ENCODE measurements around the gene PFN3. TPM values are rescaled to one million over a fixed set of nuclear protein-coding genes. Genes with fewer than 3 reads are reported as not detected.
A peak's percentile ranks its signal among the peaks of the same experiment; 100 is the strongest.

PFN3 gene
- total and polyA plus RNA-seq, 2 donors: not detected

DNA sequence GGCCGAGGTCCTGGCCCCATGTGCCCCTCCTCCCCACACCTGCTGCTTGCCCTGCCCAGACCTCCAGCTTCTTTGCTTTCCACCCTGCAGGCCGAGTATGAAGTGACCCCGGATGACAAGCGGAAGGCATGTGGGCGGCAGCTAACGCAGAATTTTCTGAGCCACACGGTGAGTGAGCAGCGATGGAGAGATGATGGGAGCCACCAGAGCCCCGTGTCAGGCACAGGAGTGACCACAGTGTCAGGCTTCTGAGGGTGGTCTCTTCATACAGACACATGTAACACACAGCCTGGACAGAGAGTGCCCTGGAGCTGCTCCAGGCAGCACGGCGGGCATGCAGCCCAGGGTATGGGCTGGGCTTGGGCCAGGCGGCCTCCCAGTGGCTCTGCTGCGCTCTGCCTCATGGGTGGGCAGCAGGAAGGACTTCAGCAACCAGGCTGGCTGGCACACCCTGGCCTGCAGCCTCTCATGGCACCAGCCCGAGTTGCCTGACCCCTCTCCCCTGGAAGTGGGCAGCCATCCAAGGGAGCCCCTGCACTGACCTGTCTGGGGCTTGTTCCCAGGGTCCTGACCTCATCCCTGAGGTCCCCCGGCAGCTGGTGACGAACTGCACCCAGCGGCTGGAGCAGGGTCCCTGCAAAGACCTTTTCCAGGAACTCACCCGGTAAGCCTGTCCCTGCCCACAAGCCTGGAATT is 31.8 kb upstream of the PFN3 start:
- H3K4me3 ChIP-seq (ENCODE audit: low read depth, low read length): no peak overlapping the region
- peaks cover 3% of the 10 kb centered on the region for H3K36me3 ChIP-seq (ENCODE audit: insufficient read depth)
- no peak for DNase-seq (ENCODE audit: extremely low spot score)
- 86% methylated on average over 18 of the region's 18 CpGs for WGBS
- peaks cover 2% of the 10 kb centered on the region for H3K4me1 ChIP-seq (ENCODE audit: insufficient read depth)
- no peak overlapping the region for H3K27ac ChIP-seq (ENCODE audit: low read depth)

DNA sequence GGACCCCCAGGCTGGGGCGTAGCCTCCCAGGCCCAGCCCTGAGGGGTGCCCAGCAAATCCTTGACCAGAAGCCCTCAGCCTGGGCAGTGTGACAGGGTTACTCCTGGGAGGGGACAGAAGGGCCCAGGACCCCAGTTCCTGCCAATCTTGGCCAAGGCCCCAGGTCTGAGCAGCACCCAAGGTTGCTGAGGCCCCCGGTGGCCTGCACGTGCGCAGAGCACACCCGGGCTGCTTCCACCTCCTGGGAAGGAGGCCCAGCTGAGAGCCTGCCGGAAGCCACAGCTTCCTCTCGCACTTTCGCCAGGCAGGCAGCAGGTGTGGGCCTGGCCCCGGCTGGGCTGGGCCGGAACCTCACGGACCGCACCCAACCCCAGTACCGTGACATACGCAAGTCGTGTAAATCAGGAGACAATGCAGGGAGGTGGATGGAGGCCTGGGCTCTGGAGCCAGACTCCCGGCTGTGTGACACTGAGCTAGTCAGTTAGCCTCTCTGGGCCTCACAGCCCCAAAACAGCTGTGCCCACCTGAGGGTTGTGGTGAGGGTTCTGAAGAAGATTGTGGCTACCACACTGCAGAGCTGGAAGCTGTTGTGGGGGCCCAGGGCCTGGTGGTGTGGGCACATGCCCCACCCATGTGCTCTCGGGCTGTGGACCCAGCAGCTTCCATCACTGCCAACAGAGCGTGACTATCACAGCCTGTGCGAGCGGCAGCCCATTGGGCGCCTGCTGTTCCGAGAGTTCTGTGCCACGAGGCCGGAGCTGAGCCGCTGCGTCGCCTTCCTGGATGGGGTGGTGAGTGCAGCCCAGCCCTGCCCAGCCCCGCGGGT is 31.1 kb upstream of the PFN3 start:
- Histone ChIP-seq H3K27ac (ENCODE audit: low read depth) (no peak overlapping the region), H3K36me3 (ENCODE audit: insufficient read depth) (peaks cover 3% of the 10 kb centered on the region), H3K4me1 (ENCODE audit: insufficient read depth) (peaks cover 2% of the 10 kb centered on the region), H3K4me3 (ENCODE audit: low read depth, low read length) (no peak overlapping the region)
- DNase-seq (ENCODE audit: extremely low spot score): no peak
- WGBS: 87% methylated on average over 29 of the region's 29 CpGs

DNA sequence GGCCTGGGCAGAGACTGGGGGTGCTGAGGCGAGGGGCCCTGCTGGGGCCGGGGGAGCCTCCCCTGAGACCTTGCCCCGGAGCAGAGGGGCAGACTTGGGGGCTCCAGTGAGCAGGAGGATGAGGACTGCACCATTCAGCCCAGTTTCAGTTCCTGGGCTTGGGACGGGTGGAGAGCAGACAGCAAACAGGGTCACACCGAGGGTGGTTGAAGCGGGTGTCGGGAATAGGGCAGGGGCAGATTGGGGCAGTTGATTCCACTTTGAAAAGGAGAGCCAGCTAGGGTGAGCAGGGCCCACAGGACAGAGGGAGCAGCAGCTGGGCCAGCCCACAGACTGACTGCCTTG is 30.5 kb upstream of the PFN3 start:
- H3K27ac ChIP-seq (ENCODE audit: low read depth): no peak overlapping the region
- no peak for DNase-seq (ENCODE audit: extremely low spot score)
- WGBS: 87% methylated on average over 7 of the region's 7 CpGs
- H3K36me3 ChIP-seq (ENCODE audit: insufficient read depth): peaks cover 3% of the 10 kb centered on the region
- H3K4me3 ChIP-seq (ENCODE audit: low read depth, low read length): no peak overlapping the region
- peaks cover 2% of the 10 kb centered on the region for H3K4me1 ChIP-seq (ENCODE audit: insufficient read depth)

- peaks cover 3% of the 10 kb centered on the region for H3K36me3 ChIP-seq (ENCODE audit: insufficient read depth)
- H3K4me1 ChIP-seq (ENCODE audit: insufficient read depth): peaks cover 2% of the 10 kb centered on the region
- DNase-seq (ENCODE audit: extremely low spot score): no peak
- no peak overlapping the region for H3K27ac ChIP-seq (ENCODE audit: low read depth)
- H3K4me3 ChIP-seq (ENCODE audit: low read depth, low read length): no peak overlapping the region
- 85% methylated on average over 26 of the region's 26 CpGs for WGBS
These were observed 29.9 kb upstream of the PFN3 start for GRCh38 chr5:177430140-177430951.

- Histone ChIP-seq H3K4me1 (ENCODE audit: insufficient read depth) (peaks cover 2% of the 10 kb centered on the region), H3K4me3 (ENCODE audit: low read depth, low read length) (no peak overlapping the region), H3K27ac (ENCODE audit: low read depth) (no peak overlapping the region), H3K36me3 (ENCODE audit: insufficient read depth) (peaks cover 3% of the 10 kb centered on the region)
- no peak for DNase-seq (ENCODE audit: extremely low spot score)
- 86% methylated on average over 6 of the region's 6 CpGs for WGBS
These were observed 29.0 kb upstream of the PFN3 start for GRCh38 chr5:177429248-177430040.

DNA sequence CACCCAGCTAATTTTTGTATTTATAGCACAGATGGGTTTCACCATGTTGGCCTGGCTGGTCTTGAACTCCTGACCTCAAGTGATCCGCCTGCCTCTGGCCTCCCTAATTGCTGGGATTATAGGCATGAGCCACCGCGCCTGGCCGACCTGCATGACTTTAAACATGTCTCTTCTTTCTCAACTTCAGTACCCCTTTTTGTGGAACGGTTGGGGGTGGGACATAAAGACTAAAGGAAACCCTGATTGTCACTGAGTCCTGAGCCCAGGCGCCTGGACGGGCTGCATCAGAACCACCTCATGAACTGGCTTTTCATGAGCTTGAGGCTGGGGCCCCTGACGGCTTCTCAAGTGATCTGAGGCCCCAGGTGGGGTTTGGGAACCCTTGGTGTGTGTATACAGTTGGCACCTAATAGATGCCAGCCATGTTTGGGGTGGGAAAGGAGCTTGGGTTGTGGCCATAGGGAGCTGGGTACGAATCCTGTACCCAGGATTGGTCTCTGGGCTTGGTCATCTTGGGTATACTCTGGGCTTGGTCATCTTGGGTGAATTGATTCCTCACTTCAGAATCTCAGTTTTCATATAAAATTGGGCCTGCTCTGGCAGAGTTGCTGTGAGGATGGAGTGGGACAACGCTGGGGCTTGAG is 28.2 kb upstream of the PFN3 start:
- peaks cover 3% of the 10 kb centered on the region for H3K36me3 ChIP-seq (ENCODE audit: insufficient read depth)
- no peak overlapping the region for H3K27ac ChIP-seq (ENCODE audit: low read depth)
- H3K4me1 ChIP-seq (ENCODE audit: insufficient read depth): peaks cover 2% of the 10 kb centered on the region
- no peak for DNase-seq (ENCODE audit: extremely low spot score)
- H3K4me3 ChIP-seq (ENCODE audit: low read depth, low read length): no peak overlapping the region
- 82% methylated on average over 10 of the region's 10 CpGs for WGBS

DNA sequence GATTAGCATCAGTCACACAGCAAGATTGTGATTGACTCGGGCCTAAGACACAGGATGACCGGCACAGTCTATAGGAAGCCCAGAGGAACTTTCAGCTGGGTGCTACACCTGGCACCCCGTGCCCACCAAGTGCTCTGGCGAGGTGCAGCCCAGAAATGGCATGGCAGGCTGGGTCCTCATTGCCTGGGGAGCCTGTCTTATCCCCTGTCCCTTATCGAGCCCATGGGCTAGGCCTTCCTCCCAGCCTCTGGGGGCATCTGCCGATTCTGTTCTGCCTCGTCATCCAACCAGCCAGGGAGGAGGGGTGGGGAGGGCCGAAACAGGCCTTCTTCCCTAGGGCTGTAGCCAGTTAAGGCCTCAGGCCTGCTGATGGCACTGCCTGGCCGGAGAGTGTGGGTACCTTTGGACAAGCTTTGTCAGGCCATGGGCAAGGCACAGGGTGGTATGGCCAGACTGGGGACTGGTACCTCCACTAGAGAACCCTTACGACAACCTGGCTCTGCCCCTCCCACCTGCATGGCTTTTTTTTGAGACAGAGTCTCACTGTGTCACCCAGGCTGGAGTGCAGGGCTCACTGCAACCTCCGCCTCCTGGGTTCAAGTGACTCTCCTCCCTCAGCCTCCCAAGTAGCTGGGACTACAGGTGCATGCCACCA is 27.6 kb upstream of the PFN3 start:
- Histone ChIP-seq H3K4me1 (ENCODE audit: insufficient read depth) (peaks cover 2% of the 10 kb centered on the region), H3K27ac (ENCODE audit: low read depth) (no peak overlapping the region), H3K36me3 (ENCODE audit: insufficient read depth) (peaks cover 1% of the 10 kb centered on the region), H3K4me3 (ENCODE audit: low read depth, low read length) (peak overlapping the region; percentile 2)
- WGBS: 75% methylated on average over 11 of the region's 11 CpGs
- no peak for DNase-seq (ENCODE audit: extremely low spot score)

DNA sequence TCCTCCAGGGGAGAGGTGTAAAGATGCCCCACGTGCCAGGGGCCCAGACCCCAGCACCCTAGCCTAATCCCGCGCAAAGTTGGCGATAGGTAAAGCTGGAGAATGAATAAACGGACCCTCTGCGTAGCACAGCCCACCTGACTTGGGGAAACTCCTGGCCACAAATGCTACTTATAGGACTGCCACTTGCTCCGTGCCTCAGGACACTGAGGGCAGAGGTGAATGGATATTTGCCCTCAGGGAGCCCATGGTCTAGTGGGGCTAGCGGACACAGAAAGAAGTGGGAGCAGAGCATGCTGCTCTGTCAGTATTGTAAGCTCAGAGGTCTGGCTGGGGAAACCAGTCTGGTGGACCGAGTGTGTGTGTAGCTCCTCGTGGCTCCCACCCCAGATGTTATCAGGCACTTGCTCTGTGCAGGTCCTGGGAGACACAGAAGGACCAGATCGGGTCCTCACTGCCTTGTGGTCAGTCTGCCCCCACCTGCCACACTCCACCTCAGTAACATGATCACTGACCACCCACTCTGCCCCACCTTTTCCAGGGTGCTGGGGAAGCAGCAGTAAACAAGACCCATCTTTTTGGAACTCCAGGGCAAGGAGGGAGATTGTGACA is 26.9 kb upstream of the PFN3 start:
- 13% methylated on average over 11 of the region's 11 CpGs for WGBS
- no peak overlapping the region for H3K27ac ChIP-seq (ENCODE audit: low read depth)
- H3K4me1 ChIP-seq (ENCODE audit: insufficient read depth): peaks cover 2% of the 10 kb centered on the region
- DNase-seq (ENCODE audit: extremely low spot score): no peak
- H3K4me3 ChIP-seq (ENCODE audit: low read depth, low read length): peak overlapping the region; percentile 69
- no peaks in the 10 kb centered on the region for H3K36me3 ChIP-seq (ENCODE audit: insufficient read depth)

DNA sequence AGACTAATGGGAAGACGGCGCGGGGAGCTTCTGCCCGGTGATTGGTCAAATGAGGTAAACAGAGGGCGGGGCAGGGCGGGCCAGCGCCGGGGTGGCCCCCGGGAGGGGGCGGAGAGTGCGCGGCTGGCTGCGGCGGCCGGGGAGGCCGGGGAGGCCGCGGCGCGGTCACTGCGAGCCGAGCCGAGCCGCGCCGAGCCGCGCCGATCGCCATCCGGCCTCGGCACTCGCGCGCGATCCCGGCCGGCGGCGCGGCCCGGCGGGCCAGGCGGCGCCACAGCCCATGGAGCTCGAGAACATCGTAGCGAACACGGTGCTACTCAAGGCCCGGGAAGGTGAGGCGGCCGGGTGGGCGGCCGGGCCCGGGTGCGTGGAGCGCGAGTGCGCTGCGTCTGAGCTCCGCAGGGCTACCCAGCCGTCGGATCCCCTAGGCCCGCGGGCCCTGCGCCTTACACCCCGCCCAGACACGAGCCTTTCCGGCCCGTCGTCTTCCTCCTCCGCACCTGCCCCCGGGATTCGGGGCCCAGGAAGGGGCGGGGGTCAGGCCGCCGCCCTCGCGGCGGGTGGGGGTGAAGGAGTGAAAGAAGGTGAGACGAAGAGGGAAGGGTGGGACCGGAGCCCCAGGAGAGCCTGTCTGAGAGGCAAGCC is 26.2 kb upstream of the PFN3 start, which contains the start of gene GRK6:
TSS of gene GRK6 (plus strand) at position 111 of the 645 bp plus-strand sequence. CDS start at position 281, 170 bp downstream.
- H3K4me3 ChIP-seq (ENCODE audit: low read depth, low read length): peak within 1 kb of the TSS; percentile 69
- no peaks in the 10 kb centered on the region for H3K36me3 ChIP-seq (ENCODE audit: insufficient read depth)
- WGBS: under 1% methylated on average over 82 of the region's 82 CpGs
- H3K27ac ChIP-seq (ENCODE audit: low read depth): peak within 1 kb of the TSS; percentile 96
- DNase-seq (ENCODE audit: extremely low spot score): no peak
- H3K4me1 ChIP-seq (ENCODE audit: insufficient read depth): peaks cover 2% of the 10 kb centered on the region

GRCh38 chr5:177425801-177426565 is 25.5 kb upstream of the PFN3 start:
- WGBS: under 1% methylated on average over 52 of the region's 52 CpGs
- Histone ChIP-seq H3K4me3 (ENCODE audit: low read depth, low read length) (peak overlapping the region; percentile 38), H3K27ac (ENCODE audit: low read depth) (peak overlapping the region; percentile 96), H3K4me1 (ENCODE audit: insufficient read depth) (no peaks in the 10 kb centered on the region), H3K36me3 (ENCODE audit: insufficient read depth) (no peaks in the 10 kb centered on the region)
- DNase-seq (ENCODE audit: extremely low spot score): peak; percentile 100

- Histone ChIP-seq H3K27ac (ENCODE audit: low read depth) (peak overlapping the region; percentile 80), H3K4me1 (ENCODE audit: insufficient read depth) (no peaks in the 10 kb centered on the region), H3K36me3 (ENCODE audit: insufficient read depth) (no peaks in the 10 kb centered on the region), H3K4me3 (ENCODE audit: low read depth, low read length) (peak overlapping the region; percentile 38)
- WGBS: 47% methylated on average over 13 of the region's 13 CpGs
- no peak for DNase-seq (ENCODE audit: extremely low spot score)
These were observed 24.8 kb upstream of the PFN3 start for GRCh38 chr5:177425196-177425800.

All from urinary bladder (tissue), 4 donors.